ENCODE results near the gene NAP1L5.

NAP1L5 gene

DNA sequence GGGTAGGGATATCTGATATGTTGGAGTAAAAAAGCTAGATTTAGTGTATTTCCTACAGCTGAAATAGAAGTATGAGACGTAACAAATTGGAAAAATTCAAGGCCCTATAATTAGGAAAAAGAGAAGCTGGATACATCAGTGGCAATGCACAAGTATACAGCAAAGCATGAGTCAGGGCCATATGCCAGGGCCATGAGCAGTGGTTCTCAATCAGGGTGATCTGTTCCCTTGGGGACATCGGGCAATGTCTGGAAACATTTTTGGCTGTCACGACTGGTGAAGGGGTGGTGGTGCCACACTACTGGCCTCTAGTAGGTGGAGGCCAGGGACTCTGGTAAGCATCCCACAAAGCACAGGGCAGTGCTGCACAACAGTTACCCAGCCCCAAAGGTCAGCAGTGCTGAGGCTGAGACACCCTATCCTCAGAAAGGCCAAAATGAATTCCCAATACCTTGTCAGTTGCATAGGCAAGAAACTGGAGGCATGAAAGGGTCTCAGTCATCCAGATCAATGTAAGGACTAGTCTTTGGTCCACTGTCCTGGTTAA lies 36.8 kb upstream of the NAP1L5 start:
- TF ChIP-seq, protein P1, sequence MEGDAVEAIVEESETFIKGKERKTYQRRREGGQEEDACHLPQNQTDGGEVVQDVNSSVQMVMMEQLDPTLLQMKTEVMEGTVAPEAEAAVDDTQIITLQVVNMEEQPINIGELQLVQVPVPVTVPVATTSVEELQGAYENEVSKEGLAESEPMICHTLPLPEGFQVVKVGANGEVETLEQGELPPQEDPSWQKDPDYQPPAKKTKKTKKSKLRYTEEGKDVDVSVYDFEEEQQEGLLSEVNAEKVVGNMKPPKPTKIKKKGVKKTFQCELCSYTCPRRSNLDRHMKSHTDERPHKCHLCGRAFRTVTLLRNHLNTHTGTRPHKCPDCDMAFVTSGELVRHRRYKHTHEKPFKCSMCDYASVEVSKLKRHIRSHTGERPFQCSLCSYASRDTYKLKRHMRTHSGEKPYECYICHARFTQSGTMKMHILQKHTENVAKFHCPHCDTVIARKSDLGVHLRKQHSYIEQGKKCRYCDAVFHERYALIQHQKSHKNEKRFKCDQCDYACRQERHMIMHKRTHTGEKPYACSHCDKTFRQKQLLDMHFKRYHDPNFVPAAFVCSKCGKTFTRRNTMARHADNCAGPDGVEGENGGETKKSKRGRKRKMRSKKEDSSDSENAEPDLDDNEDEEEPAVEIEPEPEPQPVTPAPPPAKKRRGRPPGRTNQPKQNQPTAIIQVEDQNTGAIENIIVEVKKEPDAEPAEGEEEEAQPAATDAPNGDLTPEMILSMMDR (IDR thresholded peaks at IDR 0.05; ENCODE audit: control insufficient read depth, insufficient read depth, low read depth, low read length, missing control alignments), result no peak
- no peak for DNase-seq (ENCODE audit: low read depth)
- no peak overlapping the region for H3K4me3 ChIP-seq (ENCODE audit: control insufficient read depth, low read depth, low read length)

DNA sequence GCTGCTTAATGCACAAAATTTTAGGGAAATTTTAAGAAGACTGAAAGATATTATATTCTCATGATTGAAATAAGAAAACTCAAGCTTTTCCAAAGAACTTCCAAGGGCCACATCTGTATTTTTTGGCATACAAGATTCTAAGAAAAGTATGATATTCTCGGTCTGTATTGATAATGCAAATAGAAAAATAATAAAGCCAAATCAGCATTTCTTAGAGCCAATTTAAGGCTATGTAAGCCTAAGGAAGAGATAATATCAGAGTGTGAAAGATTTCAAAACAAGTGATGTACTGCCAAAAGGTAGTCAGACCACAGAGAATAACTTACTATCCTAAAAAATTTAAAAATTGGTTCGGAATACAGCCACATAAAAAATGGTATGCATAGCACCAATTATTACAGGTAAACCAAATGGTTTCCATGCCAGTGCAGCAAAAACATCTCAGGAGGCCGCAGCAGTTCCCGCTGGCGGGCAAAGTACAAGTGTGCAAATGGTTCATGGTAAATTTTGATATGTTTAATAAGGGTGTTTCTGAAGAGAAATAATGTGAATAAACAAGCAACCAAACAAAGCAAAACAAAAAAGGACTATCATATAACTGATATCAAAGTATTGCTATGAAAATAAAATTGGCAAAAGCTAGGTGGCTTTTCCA lies 35.2 kb upstream of the NAP1L5 start:
- H3K4me3 ChIP-seq (ENCODE audit: control insufficient read depth, low read depth, low read length), result no peak overlapping the region
- no peak for DNase-seq (ENCODE audit: low read depth)
- TF ChIP-seq, protein P1 (IDR thresholded peaks at IDR 0.05; ENCODE audit: control insufficient read depth, insufficient read depth, low read depth, low read length, missing control alignments), result no peak

DNA sequence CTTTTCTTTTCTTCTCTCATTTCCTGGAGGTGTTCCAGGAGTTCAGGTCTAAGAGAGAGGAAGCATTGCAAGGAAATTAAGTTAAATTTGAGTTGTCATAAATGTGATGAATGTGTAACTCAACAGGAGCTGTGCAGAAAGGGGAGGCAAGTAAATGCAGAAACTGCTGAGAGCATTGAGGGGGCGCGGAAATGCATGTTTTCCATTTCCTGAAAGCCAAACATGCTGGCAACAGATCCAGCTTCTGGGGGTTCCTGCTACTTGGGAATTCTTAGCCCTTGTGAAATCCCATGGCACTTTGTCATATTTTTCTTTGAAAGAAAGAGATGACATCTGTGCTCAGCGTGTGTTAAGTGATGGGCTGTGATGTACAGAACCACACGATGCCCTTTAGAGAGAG lies 33.8 kb upstream of the NAP1L5 start:
- H3K4me3 ChIP-seq (ENCODE audit: control insufficient read depth, low read depth, low read length), result no peak overlapping the region
- TF ChIP-seq, protein P1 (IDR thresholded peaks at IDR 0.05; ENCODE audit: control insufficient read depth, insufficient read depth, low read depth, low read length, missing control alignments), result no peak
- DNase-seq (ENCODE audit: low read depth), result no peak

DNA sequence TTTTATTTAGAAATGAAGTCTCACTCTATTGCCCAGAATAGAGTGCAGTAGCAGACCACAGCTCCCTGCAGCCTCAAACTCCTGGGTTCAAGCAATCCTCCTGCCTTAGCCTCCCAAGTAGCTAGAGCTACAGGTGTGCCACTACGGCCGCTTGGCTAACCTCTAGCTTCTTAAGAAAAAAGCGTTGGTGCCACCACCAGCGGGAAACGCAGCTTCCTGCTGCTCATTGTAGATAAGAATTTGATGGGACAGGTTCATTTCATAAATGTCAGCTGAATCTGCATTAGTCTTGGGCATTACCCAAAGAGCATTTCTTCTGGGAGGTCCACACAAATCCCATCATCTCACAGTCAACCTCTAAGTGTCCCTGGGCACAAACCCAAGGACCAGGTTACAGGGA lies 33.2 kb upstream of the NAP1L5 start:
- TF ChIP-seq, protein P1 (IDR thresholded peaks at IDR 0.05; ENCODE audit: control insufficient read depth, insufficient read depth, low read depth, low read length, missing control alignments), result no peak
- H3K4me3 ChIP-seq (ENCODE audit: control insufficient read depth, low read depth, low read length), result no peak overlapping the region
- no peak for DNase-seq (ENCODE audit: low read depth)

DNA sequence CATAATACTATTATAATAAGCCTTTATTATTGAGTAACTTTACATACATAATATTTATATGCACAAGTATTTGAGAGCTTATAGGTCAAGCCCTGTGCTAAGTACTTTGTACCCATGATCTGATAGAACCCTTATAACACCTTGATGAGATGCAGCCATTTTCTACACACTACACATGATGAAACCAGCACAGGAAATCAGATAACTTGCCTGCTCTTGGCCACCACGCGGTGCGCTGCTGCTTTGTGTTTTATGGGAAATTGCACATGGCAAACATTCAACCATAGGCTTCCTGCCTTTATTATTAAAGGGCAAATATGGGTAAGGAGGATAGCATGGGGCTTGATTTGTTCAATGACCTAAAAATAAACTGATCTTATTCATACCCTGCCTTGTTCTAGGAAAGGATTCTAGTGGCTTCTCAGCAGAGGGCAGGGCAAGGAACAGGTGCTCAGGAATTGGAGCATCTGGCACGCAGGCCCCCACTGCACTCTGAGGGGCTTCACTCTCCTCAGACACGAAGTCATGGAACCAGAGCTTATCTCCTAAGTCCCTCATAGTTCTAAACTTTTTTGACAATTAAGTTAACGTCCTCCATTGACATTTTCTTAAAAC lies 31.6 kb upstream of the NAP1L5 start:
- TF ChIP-seq, protein P1 (IDR thresholded peaks at IDR 0.05; ENCODE audit: control insufficient read depth, insufficient read depth, low read depth, low read length, missing control alignments), result no peak
- H3K4me3 ChIP-seq (ENCODE audit: control insufficient read depth, low read depth, low read length), result no peak overlapping the region
- DNase-seq (ENCODE audit: low read depth), result no peak

DNA sequence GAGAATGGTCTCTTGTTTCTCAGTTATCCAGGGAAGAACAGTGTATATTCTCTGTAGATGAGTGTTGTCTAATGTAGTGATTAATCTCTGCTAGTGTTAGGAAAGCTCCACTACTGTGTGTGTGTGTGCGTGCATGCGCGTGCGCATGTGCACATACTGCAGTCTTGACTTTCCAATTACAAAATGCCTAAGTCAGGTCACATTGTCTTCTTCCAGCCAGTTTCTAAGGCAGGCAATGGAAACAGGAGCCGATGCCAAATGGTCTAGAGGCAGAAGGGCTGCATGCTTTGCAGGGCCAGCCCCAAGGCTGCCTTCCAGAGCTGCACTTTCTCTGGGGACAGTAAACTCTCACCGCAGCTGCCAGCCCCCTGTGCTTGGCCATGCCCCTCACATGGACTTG lies 30.5 kb upstream of the NAP1L5 start:
- TF ChIP-seq, protein P1 (IDR thresholded peaks at IDR 0.05; ENCODE audit: control insufficient read depth, insufficient read depth, low read depth, low read length, missing control alignments), result no peak
- H3K4me3 ChIP-seq (ENCODE audit: control insufficient read depth, low read depth, low read length), result no peak overlapping the region
- DNase-seq (ENCODE audit: low read depth), result no peak

Data from AG09309 (cell line).